Activated CD8-positive, alpha-beta memory T cell treated with anti-CD3 and anti-CD28 coated beads for 36 hours (primary cell): ENCODE measurements around the gene STAMBP. TPM values are rescaled to one million over a fixed set of nuclear protein-coding genes. Genes with fewer than 3 reads are reported as not detected.

ENCODE experiments used
- CTCF ChIA-PET: fragments of 350-600 bp; sonication (Branson Sonifier 250); formaldehyde crosslinking; loops from one replicate; lab custom pipeline; 2021; ENCODE audit warnings: antibody characterized with exemption; lab: Charles Lee
- POLR2A ChIA-PET: fragments of 350-600 bp; sonication (Branson Sonifier 250); formaldehyde crosslinking; loops from one replicate; lab custom pipeline; 2021; ENCODE audit warnings: antibody characterized with exemption; lab: Charles Lee
- total RNA-seq, 2 experiments: library from RNA; stranded (reverse); gene quantifications; one replicate each; pipeline ENCODE4 v1.2.3, GENCODE V29; 2021

STAMBP gene
- total RNA-seq, 2 experiments from 2014 or later: 74.7 to 75.8 TPM

- POLR2A ChIA-PET: interaction anchor here (0.7 to 0.8 kb wide), 5 partner anchors 27 to 350 kb away, joined by 3 to 5 read pairs (median 4); partner anchors contain the start of gene MOB1A
These were observed 358 bp upstream of the STAMBP start for GRCh38 chr2:73828389-73828817.

GRCh38 chr2:73830871-73831401, 2.2 kb downstream of the STAMBP start:
- CTCF ChIA-PET: no interaction called here

More at GRCh38 chr2:73828389-73828817, 358 bp upstream of the STAMBP start:
- CTCF ChIA-PET: interaction anchor here (1.0 to 1.9 kb wide), 3 partner anchors 69 to 350 kb away, joined by 4 to 6 read pairs (median 4); partner anchors contain the start of gene MOB1A

GRCh38 chr2:73832930-73833329, 4.2 kb downstream of the STAMBP start:
- POLR2A ChIA-PET: no interaction called here
- CTCF ChIA-PET: no interaction called here

More at GRCh38 chr2:73830871-73831401, 2.2 kb downstream of the STAMBP start:
- POLR2A ChIA-PET: no interaction called here

- POLR2A ChIA-PET: no interaction called here
- CTCF ChIA-PET: no interaction called here
These were observed 7.6 kb downstream of the STAMBP start for GRCh38 chr2:73836141-73836943.

GRCh38 chr2:73837847-73838585, 9.3 kb downstream of the STAMBP start:
- CTCF ChIA-PET: interaction anchor here (1.0 kb wide), 1 partner anchor 15 kb away, joined by 3 read pairs; no protein-coding TSS in a partner anchor

GRCh38 chr2:73838889-73839534, 10.3 kb downstream of the STAMBP start:
- POLR2A ChIA-PET: no interaction called here

More at GRCh38 chr2:73837847-73838585, 9.3 kb downstream of the STAMBP start:
- POLR2A ChIA-PET: no interaction called here

GRCh38 chr2:73839653-73840411, 11.1 kb downstream of the STAMBP start:
- CTCF ChIA-PET: interaction anchor here (1.9 kb wide), 1 partner anchor 16 kb away, joined by 4 read pairs; no protein-coding TSS in a partner anchor
- POLR2A ChIA-PET: no interaction called here

More at GRCh38 chr2:73838889-73839534, 10.3 kb downstream of the STAMBP start:
- CTCF ChIA-PET: interaction anchor here (1.9 kb wide), 1 partner anchor 15 kb away, joined by 4 read pairs; no protein-coding TSS in a partner anchor

GRCh38 chr2:73841912-73842738, 13.4 kb downstream of the STAMBP start:
- CTCF ChIA-PET: interaction anchor here (0.6 kb wide), 1 partner anchor 67 kb away, joined by 3 read pairs; no protein-coding TSS in a partner anchor
- POLR2A ChIA-PET: no interaction called here

- ChIA-PET POLR2A (no interaction called here), CTCF (interaction anchor here (0.5 kb wide), 1 partner anchor 336 kb away, joined by 3 read pairs; the partner anchor contains the start of gene MOB1A)
These were observed 13.9 kb downstream of the STAMBP start for GRCh38 chr2:73842739-73843019.

GRCh38 chr2:73844087-73844486, 15.3 kb downstream of the STAMBP start:
- ChIA-PET CTCF (no interaction called here), POLR2A (no interaction called here)

GRCh38 chr2:73850009-73850408, 21.2 kb downstream of the STAMBP start:
- POLR2A ChIA-PET: no interaction called here
- CTCF ChIA-PET: no interaction called here

GRCh38 chr2:73851274-73851673, 22.5 kb downstream of the STAMBP start:
- ChIA-PET CTCF (interaction anchor here (0.7 kb wide), 2 partner anchors 28 to 61 kb away, joined by 3 to 5 read pairs; no protein-coding TSS in a partner anchor), POLR2A (no interaction called here)

- ChIA-PET CTCF (interaction anchor here (0.6 to 0.7 kb wide), 2 partner anchors 60 to 618 kb away, joined by 3 to 5 read pairs; partner anchors contain the start of gene CCT7), POLR2A (no interaction called here)
These were observed 23.3 kb downstream of the STAMBP start for GRCh38 chr2:73852020-73852419.

- ChIA-PET CTCF (no interaction called here), POLR2A (interaction anchor here (0.5 kb wide), 1 partner anchor 27 kb away, joined by 3 read pairs; the partner anchor contains the start of gene STAMBP)
These were observed 26.8 kb downstream of the STAMBP start for GRCh38 chr2:73855526-73855925.

- CTCF ChIA-PET: no interaction called here
- POLR2A ChIA-PET: interaction anchor here (0.5 kb wide), 1 partner anchor 28 kb away, joined by 3 read pairs; the partner anchor contains the start of gene STAMBP
These were observed 27.5 kb downstream of the STAMBP start for GRCh38 chr2:73856214-73856613.

- POLR2A ChIA-PET: interaction anchor here (1.0 kb wide), 1 partner anchor 31 kb away, joined by 5 read pairs; the partner anchor contains the start of gene STAMBP
- CTCF ChIA-PET: no interaction called here
These were observed 31.2 kb downstream of the STAMBP start for GRCh38 chr2:73859721-73860586.
